Measurements from ENCODE around the gene FNDC1. TPM values are rescaled to one million over a fixed set of nuclear protein-coding genes. Genes with fewer than 3 reads are reported as not detected.
A peak's percentile ranks its signal among the peaks of the same experiment; 100 is the strongest.

The FNDC1 gene
- total and polyA plus RNA-seq, 11 donors: 0.08 to 7.5 (median 1.2) TPM

DNA sequence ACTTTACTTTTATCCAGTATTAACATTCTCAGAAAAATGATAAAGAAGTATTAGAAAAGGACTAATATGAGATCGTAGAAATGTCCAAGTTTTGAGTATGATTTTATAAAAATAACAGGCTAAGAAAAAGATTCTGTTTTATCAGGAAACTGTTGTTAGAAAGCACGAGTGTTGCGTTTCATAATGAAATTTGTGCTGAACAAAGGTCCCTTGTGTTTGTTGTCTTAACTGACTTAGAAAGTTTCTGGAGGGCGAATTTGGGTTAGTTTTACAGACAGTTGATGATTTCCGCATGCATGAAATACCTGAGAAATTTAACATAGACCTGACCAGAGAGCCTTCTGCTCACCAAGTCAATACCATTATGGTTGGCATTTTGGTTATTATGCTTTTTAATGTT is 136.0 kb downstream of the FNDC1 start:
- ATAC-seq: no peak
- no peaks in the 10 kb centered on the region for H3K4me1 ChIP-seq
- no peaks in the 10 kb centered on the region for H3K36me3 ChIP-seq
- no peaks in the 10 kb centered on the region for H3K9me3 ChIP-seq
- no peak for TF ChIP-seq POLR2A (IDR thresholded peaks at IDR 0.05)
- H3K27me3 ChIP-seq: no peaks in the 10 kb centered on the region
- H3K4me3 ChIP-seq: no peak overlapping the region
- DNase-seq: no peak
- intact Hi-C loops (cut with DNase I): no loop called here
- H3K27ac ChIP-seq: no peak overlapping the region
- WGBS, 4 donors: 68 to 73% (median 71%) methylated on average over 5 of the region's 5 CpGs

DNA sequence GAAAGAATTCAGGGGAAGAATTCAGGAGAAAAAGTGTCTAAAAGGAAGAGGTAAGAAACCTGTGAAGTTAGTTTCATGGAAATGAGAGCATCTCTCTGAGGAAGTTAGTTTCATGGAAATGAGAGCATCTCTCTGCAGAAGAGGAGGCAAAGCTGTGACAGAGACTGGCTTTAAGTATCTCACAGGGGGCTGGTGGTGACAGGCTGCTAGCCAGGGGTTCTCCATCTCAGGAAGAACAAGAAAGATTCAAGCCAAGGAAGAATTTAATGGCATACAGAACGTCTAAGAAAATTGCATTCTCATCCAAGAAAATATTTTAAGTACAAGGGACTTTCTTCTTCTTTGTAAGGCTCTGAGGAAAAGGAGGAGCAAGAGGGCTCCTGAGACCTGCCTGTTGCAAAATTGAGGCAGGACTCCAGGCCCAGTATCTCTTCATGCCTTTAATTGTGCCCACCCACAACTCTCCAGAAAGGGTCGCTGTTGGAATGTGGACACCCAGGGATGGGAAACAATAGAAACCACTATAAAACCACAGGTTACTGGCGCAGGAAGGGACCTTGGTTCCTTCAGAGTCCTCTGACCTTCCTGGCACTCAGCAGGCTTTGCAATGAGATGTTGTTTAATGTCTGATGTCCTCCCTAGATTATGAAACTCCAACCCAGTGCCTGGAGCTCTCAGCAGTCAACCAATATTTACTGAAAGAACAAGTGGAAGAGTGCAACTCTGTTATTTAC is 136.8 kb downstream of the FNDC1 start:
- TF ChIP-seq, protein P1, sequence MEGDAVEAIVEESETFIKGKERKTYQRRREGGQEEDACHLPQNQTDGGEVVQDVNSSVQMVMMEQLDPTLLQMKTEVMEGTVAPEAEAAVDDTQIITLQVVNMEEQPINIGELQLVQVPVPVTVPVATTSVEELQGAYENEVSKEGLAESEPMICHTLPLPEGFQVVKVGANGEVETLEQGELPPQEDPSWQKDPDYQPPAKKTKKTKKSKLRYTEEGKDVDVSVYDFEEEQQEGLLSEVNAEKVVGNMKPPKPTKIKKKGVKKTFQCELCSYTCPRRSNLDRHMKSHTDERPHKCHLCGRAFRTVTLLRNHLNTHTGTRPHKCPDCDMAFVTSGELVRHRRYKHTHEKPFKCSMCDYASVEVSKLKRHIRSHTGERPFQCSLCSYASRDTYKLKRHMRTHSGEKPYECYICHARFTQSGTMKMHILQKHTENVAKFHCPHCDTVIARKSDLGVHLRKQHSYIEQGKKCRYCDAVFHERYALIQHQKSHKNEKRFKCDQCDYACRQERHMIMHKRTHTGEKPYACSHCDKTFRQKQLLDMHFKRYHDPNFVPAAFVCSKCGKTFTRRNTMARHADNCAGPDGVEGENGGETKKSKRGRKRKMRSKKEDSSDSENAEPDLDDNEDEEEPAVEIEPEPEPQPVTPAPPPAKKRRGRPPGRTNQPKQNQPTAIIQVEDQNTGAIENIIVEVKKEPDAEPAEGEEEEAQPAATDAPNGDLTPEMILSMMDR (IDR thresholded peaks at IDR 0.05): no peak
- no peak for TF ChIP-seq POLR2A (IDR thresholded peaks at IDR 0.05)
- WGBS, 4 donors: 43 to 47% (median 47%) methylated on average over 3 of the region's 3 CpGs
- Histone ChIP-seq H3K4me1 (no peaks in the 10 kb centered on the region), H3K27me3 (no peaks in the 10 kb centered on the region), H3K4me3 (no peak overlapping the region), H3K9me3 (no peaks in the 10 kb centered on the region), H3K36me3 (no peaks in the 10 kb centered on the region), H3K27ac (no peak overlapping the region)
- peak in 1 of 4 donors; percentile 51 for ATAC-seq
- intact Hi-C loops (cut with DNase I): no loop called here
- DNase-seq: no peak

DNA sequence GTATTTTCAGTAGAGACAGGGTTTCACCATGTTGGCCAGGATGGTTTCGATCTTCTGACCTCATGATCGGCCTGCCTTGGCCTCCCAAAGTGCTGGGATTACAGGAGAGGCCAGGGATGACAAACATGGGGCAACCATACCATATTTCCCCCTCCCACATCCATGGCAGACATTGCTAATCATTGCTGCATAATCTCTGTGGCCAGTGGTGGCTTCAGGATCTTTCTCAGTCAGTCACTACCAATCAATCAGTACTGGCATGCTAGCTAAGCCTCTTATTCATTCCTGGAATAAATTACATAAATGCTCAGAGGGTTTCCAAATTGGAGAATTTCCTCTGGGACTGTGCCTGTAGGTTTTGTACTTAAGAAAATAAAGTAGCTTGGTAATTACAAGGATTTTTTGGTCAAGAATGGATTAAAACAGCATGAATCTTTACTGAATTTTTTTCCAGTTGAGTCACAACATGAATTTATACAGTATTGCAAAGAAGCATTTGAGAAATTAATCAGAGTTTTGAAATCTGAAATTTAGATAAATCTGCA is 138.1 kb downstream of the FNDC1 start:
- DNase-seq (no peak), ATAC-seq (no peak)
- 72 to 87% (median 82%) methylated on average over 2 of the region's 2 CpGs for WGBS, 4 donors
- Histone ChIP-seq H3K4me3 (no peak overlapping the region), H3K36me3 (no peaks in the 10 kb centered on the region), H3K27me3 (no peaks in the 10 kb centered on the region), H3K4me1 (no peaks in the 10 kb centered on the region), H3K9me3 (no peaks in the 10 kb centered on the region), H3K27ac (no peak overlapping the region)
- no peak for TF ChIP-seq POLR2A (IDR thresholded peaks at IDR 0.05)
- TF ChIP-seq, protein P1 (IDR thresholded peaks at IDR 0.05): no peak
- intact Hi-C loops (cut with DNase I): no loop called here

DNA sequence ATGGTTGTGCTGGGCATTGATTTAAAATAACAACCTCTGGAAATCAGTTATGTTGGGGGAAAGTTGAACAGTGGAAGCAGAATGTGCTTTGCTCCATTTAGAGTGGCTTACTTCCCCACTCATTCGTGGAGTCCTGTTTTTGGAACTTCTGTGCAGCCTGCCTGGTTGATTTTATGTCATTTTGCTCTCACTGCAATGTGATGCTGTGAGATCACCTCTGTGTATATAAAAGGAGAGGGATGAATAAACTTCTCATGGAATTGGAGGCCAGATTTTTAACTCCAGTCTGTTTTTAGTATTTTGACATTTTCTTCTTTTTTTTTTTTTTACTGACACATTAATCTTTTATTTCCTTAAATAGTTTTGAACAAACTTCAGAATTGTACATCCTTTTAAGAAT is 139.0 kb downstream of the FNDC1 start:
- no peak for ATAC-seq

More for the DNA sequence above, 139.0 kb downstream of the FNDC1 start:
- intact Hi-C loops (cut with DNase I): no loop called here
- WGBS, 4 donors: 0 to 30% (median 12%) methylated on average over 1 of the region's 1 CpG
- Histone ChIP-seq H3K27ac (no peak overlapping the region), H3K4me3 (no peak overlapping the region), H3K9me3 (no peaks in the 10 kb centered on the region), H3K27me3 (no peaks in the 10 kb centered on the region), H3K4me1 (no peaks in the 10 kb centered on the region), H3K36me3 (no peaks in the 10 kb centered on the region)
- TF ChIP-seq, protein P1 (IDR thresholded peaks at IDR 0.05): no peak
- TF ChIP-seq POLR2A (IDR thresholded peaks at IDR 0.05): no peak
- DNase-seq: no peak

All from heart left ventricle (tissue), 16 donors.